Stimulated activated naive CD8-positive, alpha-beta T cell treated with anti-CD3 and anti-CD28 coated beads, Interleukin-15, Interleukin-2, amounts not matched to agents 100 ng/mL and 50 ng/mL, for 24 hours (primary cell): Measurements from ENCODE around the gene HOXB9.

Experiments
- H3K27ac Mint-ChIP-seq: one replicate; pipeline ENCODE4 v1.8.0; 2021; ENCODE audit warnings: mild to moderate bottlenecking, mixed read lengths
- H3K27me3 Mint-ChIP-seq: one replicate; pipeline ENCODE4 v1.8.0; 2021; ENCODE audit warnings: mixed read lengths
- H3K36me3 Mint-ChIP-seq: one replicate; pipeline ENCODE4 v1.8.0; 2021; ENCODE audit warnings: low read depth, mixed read lengths
- H3K4me1 Mint-ChIP-seq: one replicate; pipeline ENCODE4 v1.8.0; 2021; ENCODE audit warnings: low read depth, mixed read lengths
- H3K4me3 Mint-ChIP-seq: one replicate; pipeline ENCODE4 v1.8.0; 2021; ENCODE audit warnings: mild to moderate bottlenecking, mixed read lengths
- H3K9me3 Mint-ChIP-seq: one replicate; pipeline ENCODE4 v1.8.0; 2021; ENCODE audit warnings: mixed read lengths

The HOXB9 gene

GRCh38 chr17:48631693-48632578 is 5.8 kb upstream of the HOXB9 start:
- peaks cover 92% of the 10 kb centered on the region for H3K27me3 Mint-ChIP-seq
- peaks cover 15% of the 10 kb centered on the region for H3K4me1 Mint-ChIP-seq
- H3K27ac Mint-ChIP-seq, result no peak overlapping the region
- peaks cover 4% of the 10 kb centered on the region for H3K36me3 Mint-ChIP-seq
- H3K4me3 Mint-ChIP-seq, result no peak overlapping the region
- H3K9me3 Mint-ChIP-seq, result no peaks in the 10 kb centered on the region

GRCh38 chr17:48630925-48631692 is 5.0 kb upstream of the HOXB9 start:
- H3K27me3 Mint-ChIP-seq, result peaks cover 92% of the 10 kb centered on the region
- H3K27ac Mint-ChIP-seq, result no peak overlapping the region
- H3K9me3 Mint-ChIP-seq, result no peaks in the 10 kb centered on the region
- peaks cover 21% of the 10 kb centered on the region for H3K4me1 Mint-ChIP-seq
- no peak overlapping the region for H3K4me3 Mint-ChIP-seq
- peaks cover 4% of the 10 kb centered on the region for H3K36me3 Mint-ChIP-seq

DNA sequence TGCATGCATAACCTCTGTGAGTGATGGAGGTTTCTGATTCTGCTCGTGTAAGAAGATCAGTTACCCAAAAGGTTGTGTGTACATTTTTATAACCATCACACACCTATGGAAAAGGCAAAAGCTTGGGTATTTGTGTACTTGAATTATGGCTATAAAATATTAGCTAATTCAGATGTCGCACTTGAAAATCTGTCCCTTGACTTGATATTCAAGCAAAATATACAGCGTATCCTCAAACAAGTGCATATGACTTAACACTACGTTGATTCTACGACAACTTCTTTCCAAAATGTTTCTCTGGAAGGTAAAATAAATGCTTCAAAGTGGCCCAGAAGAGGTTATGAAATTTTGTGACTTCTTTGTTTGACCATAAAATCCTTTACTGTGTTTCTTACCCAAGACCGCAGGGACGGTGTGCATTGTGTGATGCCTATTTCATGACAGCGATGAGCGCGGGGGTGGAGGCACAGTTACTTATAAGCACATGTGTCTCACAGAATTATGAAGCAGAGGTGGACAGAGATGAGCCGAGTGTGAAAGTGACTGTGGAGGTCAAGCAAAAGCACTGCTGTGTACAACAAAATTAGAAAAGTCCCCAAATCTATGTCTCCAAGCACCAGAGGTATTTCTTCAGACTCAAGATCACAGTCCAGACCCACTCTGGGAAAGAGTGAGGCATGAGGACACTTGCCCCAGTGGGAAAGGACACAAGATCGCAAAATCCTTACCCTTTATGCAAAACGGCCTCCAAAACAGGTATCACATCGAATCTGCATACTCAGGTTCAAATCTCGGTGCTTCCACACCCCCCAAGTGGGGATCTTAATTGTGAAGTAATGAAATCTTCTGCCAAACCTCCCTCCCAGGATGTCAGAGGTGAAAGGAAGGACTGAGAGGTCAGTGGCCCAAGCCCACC is 4.1 kb upstream of the HOXB9 start:
- Mint-ChIP-seq H3K27ac (no peak overlapping the region), H3K4me1 (peaks cover 26% of the 10 kb centered on the region), H3K4me3 (no peak overlapping the region), H3K9me3 (no peaks in the 10 kb centered on the region), H3K27me3 (peaks cover 88% of the 10 kb centered on the region), H3K36me3 (peaks cover 4% of the 10 kb centered on the region)

DNA sequence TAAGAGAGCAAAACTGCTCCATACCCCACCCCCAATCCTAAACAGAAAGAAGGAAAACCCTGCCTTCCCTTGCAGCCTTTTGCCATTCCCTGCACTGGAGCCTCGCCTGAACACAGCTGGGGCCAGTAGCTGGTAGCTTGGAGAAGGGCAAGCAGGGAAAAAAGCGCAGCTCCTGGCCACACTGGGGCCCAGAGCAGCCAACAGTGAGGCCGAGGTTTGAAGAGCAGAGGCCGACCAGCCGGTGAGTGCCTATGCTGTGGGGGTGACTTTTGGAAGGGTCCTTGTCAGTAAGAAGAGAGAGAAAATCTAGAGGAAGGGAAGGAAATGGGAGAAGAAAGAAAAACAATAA is 3.2 kb upstream of the HOXB9 start:
- no peak overlapping the region for H3K4me3 Mint-ChIP-seq
- peaks cover 82% of the 10 kb centered on the region for H3K27me3 Mint-ChIP-seq
- no peaks in the 10 kb centered on the region for H3K9me3 Mint-ChIP-seq
- peaks cover 4% of the 10 kb centered on the region for H3K36me3 Mint-ChIP-seq
- H3K4me1 Mint-ChIP-seq, result peaks cover 21% of the 10 kb centered on the region
- H3K27ac Mint-ChIP-seq, result no peak overlapping the region

- H3K27me3 Mint-ChIP-seq, result peaks cover 83% of the 10 kb centered on the region
- peaks cover 21% of the 10 kb centered on the region for H3K4me1 Mint-ChIP-seq
- H3K4me3 Mint-ChIP-seq, result no peak overlapping the region
- H3K27ac Mint-ChIP-seq, result no peak overlapping the region
- H3K9me3 Mint-ChIP-seq, result no peaks in the 10 kb centered on the region
- peaks cover 4% of the 10 kb centered on the region for H3K36me3 Mint-ChIP-seq
Observed at GRCh38 chr17:48628649-48629410, 2.7 kb upstream of the HOXB9 start.

- no peaks in the 10 kb centered on the region for H3K9me3 Mint-ChIP-seq
- no peak overlapping the region for H3K27ac Mint-ChIP-seq
- peaks cover 16% of the 10 kb centered on the region for H3K4me1 Mint-ChIP-seq
- H3K36me3 Mint-ChIP-seq, result peaks cover 2% of the 10 kb centered on the region
- H3K4me3 Mint-ChIP-seq, result no peak overlapping the region
- peaks cover 85% of the 10 kb centered on the region for H3K27me3 Mint-ChIP-seq
Observed at GRCh38 chr17:48627623-48628521, 1.7 kb upstream of the HOXB9 start.

DNA sequence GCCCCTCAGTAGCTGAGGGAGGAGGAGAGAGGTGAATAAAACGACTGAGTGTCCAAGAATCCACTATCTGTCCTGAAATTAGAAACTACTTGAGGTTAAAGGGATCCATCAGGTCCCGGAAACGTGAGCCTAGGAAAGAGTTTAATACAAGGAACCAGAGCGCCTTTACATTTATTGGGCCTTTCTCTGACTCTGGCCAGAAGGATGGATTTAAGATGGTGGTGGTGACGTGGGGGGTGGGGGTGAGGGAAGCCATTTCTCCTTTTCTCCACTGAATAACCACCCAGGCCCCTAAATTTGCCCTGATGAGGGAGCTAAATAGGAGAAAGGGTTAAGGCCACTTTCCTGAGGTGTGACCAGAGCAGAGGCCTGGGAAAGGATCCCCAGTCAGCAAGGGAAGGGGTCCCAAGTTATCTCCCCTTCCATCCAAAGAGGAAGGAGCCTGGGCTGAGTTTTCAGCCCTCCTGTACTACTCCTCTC is 1.0 kb upstream of the HOXB9 start:
- peaks cover 14% of the 10 kb centered on the region for H3K4me1 Mint-ChIP-seq
- H3K36me3 Mint-ChIP-seq, result no peaks in the 10 kb centered on the region
- no peak overlapping the region for H3K27ac Mint-ChIP-seq
- peaks cover 85% of the 10 kb centered on the region for H3K27me3 Mint-ChIP-seq
- H3K4me3 Mint-ChIP-seq, result peak overlapping the region; percentile 83
- H3K9me3 Mint-ChIP-seq, result no peaks in the 10 kb centered on the region

GRCh38 chr17:48625495-48626244 is 488 bp downstream of the HOXB9 start:
- H3K27me3 Mint-ChIP-seq, result peaks cover 84% of the 10 kb centered on the region
- no peak overlapping the region for H3K27ac Mint-ChIP-seq
- H3K4me1 Mint-ChIP-seq, result peaks cover 14% of the 10 kb centered on the region
- peak overlapping the region; percentile 83 for H3K4me3 Mint-ChIP-seq
- no peaks in the 10 kb centered on the region for H3K36me3 Mint-ChIP-seq
- H3K9me3 Mint-ChIP-seq, result no peaks in the 10 kb centered on the region

DNA sequence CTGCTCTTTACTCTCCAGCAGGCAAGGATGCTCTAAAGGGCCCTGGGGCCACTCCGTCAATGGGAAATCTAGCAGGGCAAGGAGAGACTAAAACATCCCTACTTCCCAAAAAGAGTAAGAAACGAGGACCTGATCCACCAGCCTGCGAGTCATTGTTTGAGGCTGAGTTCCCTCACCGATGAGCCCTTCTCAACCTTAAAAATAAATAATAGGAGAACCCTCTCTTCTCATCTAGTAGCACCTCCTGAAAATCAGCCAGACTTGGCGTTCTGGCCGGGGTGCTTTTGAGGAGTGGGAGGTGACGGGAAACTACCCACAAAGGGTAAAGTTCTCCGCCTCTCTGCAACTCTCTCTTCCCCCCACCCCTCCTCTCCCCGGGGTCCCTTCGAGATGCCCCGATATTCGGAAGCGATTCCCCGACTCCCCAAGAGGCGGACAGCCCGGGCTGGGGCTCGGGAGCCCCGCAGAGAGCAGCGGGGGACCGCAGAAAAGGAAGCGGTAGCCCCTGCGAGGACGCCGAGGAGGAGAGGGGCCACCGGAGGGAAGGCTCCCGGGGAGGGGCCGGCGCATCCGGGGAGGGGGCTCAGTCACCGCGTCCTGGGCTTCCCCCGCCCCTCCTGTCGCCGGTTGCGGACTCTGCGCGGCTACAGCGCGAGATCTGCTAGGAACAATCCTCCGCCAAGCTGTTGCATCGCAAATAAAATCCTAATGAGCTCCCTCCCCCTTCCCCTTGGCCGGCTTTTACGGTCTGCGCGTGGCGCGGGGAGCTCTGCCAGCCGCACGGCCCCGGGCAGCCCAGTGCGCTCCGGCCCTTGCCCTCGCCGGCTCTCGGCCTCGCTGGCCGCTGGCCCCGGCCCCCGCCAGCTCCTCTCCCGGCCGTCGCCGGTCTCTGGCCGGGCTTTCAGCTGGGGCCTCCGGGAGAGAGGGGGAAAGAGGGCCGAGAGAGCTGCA is 1.3 kb downstream of the HOXB9 start:
- Mint-ChIP-seq H3K4me1 (peaks cover 14% of the 10 kb centered on the region), H3K4me3 (peak overlapping the region; percentile 83), H3K27me3 (peaks cover 80% of the 10 kb centered on the region), H3K36me3 (no peaks in the 10 kb centered on the region), H3K27ac (no peak overlapping the region), H3K9me3 (no peaks in the 10 kb centered on the region)

GRCh38 chr17:48624118-48624517 is 2.0 kb downstream of the HOXB9 start:
- H3K27me3 Mint-ChIP-seq, result peaks cover 80% of the 10 kb centered on the region
- H3K9me3 Mint-ChIP-seq, result no peaks in the 10 kb centered on the region
- H3K36me3 Mint-ChIP-seq, result no peaks in the 10 kb centered on the region
- peaks cover 19% of the 10 kb centered on the region for H3K4me1 Mint-ChIP-seq
- peak overlapping the region; percentile 35 for H3K4me3 Mint-ChIP-seq
- no peak overlapping the region for H3K27ac Mint-ChIP-seq

- Mint-ChIP-seq H3K4me1 (peaks cover 24% of the 10 kb centered on the region), H3K27ac (no peak overlapping the region), H3K4me3 (no peak overlapping the region), H3K9me3 (no peaks in the 10 kb centered on the region), H3K36me3 (no peaks in the 10 kb centered on the region), H3K27me3 (peaks cover 80% of the 10 kb centered on the region)
Observed at GRCh38 chr17:48623583-48623982, 2.6 kb downstream of the HOXB9 start.

DNA sequence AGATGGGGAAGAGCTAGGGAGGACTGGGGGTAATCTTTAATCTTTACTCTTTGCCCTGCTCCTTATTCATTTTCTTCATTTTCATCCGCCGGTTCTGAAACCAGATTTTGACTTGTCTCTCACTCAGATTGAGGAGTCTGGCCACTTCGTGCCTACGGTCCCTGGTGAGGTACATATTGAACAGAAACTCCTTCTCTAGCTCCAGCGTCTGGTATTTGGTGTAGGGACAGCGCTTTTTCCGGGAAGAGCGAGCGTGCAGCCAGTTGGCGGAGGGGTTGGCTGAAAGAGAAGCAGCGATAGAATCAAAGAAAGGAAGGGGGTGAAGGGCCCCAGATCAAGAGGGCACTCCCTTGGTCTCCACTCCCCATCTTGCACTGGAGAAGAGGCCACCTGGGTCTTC is 3.3 kb downstream of the HOXB9 start:
- H3K4me3 Mint-ChIP-seq, result no peak overlapping the region

More for the DNA sequence above, 3.3 kb downstream of the HOXB9 start:
- Mint-ChIP-seq H3K4me1 (peaks cover 30% of the 10 kb centered on the region), H3K9me3 (no peaks in the 10 kb centered on the region), H3K36me3 (no peaks in the 10 kb centered on the region), H3K27ac (no peak overlapping the region), H3K27me3 (peaks cover 80% of the 10 kb centered on the region)
